Right atrium auricular region (tissue), 2 donors: Measurements from ENCODE around the gene KCTD16. TPM values are rescaled to one million over a fixed set of nuclear protein-coding genes. Genes with fewer than 3 reads are reported as not detected.
A peak's percentile ranks its signal among the peaks of the same experiment; 100 is the strongest.

Source experiments
- DNase-seq: peaks from one replicate; pipeline ENCODE4 v3.0.0-alpha.2; 2019; ENCODE audit warnings: low spot score
- H3K27ac ChIP-seq, 2 donors: fragments of 200-600 bp; sonication (generic); 1 replicate in 1 of 2; 2 replicates in 1 of 2; pipeline ENCODE4 v1.5.1; 2016 to 2019
- H3K27me3 ChIP-seq, 2 donors: fragments of 200-600 bp; sonication (generic); one replicate each; pipeline versions ENCODE4 v1.5.1 to v1.6.0; 2017 to 2019
- H3K36me3 ChIP-seq: fragments of 200-600 bp; sonication (generic); one replicate; pipeline ENCODE4 v1.5.1; 2016
- H3K4me1 ChIP-seq, 2 donors: fragments of 200-600 bp; sonication (generic); one replicate each; pipeline versions ENCODE4 v1.5.1 to v1.6.0; 2017 to 2019
- H3K4me3 ChIP-seq, 2 donors: fragments of 200-600 bp; sonication (generic); 1 replicate in 1 of 2; 2 replicates in 1 of 2; pipeline ENCODE4 v1.5.1; 2017 to 2019; ENCODE audit warnings: mild to moderate bottlenecking in 1 of 2, moderate library complexity in 1 of 2
- H3K9me3 ChIP-seq, 2 donors: fragments of 200-600 bp; sonication (generic); one replicate each; pipeline ENCODE4 v1.5.1; 2019
- CTCF ChIP-seq, 2 donors: fragments of 200-600 bp; sonication (generic); IDR thresholded peaks; one replicate each; pipeline ENCODE4 v1.5.1; 2019; ENCODE audit warnings: antibody characterized with exemption in 2 of 2
- total RNA-seq, 2 donors: library from RNA; depleted of rRNA; stranded (reverse); fragments of >200 nt; gene quantifications; one replicate each; pipeline ENCODE4 v1.1.0, GENCODE V29; 2016

The KCTD16 gene
- total RNA-seq, 2 donors from 2014 or later = 0.04 to 0.28 TPM

GRCh38 chr5:144207875-144208444, 37.3 kb downstream of the KCTD16 start:
- Histone ChIP-seq H3K4me3 (no peak overlapping the region), H3K9me3 (no peaks in the 10 kb centered on the region), H3K4me1 (peaks cover 0 to 6% of the 10 kb centered on the region in 2 donors), H3K27ac (no peak overlapping the region), H3K36me3 (no peaks in the 10 kb centered on the region), H3K27me3 (no peaks in the 10 kb centered on the region)
- DNase-seq = no peak
- TF ChIP-seq CTCF (IDR thresholded peaks at IDR 0.05) = peak in 1 of 2 donors; percentile 21

GRCh38 chr5:144209361-144209760, 38.7 kb downstream of the KCTD16 start:
- no peak for TF ChIP-seq CTCF (IDR thresholded peaks at IDR 0.05)
- Histone ChIP-seq H3K27ac (no peak overlapping the region), H3K4me3 (no peak overlapping the region), H3K9me3 (no peaks in the 10 kb centered on the region), H3K4me1 (peaks cover 0 to 6% of the 10 kb centered on the region in 2 donors), H3K27me3 (no peaks in the 10 kb centered on the region), H3K36me3 (no peaks in the 10 kb centered on the region)
- no peak for DNase-seq

GRCh38 chr5:144210655-144211054, 40.0 kb downstream of the KCTD16 start:
- DNase-seq = no peak
- H3K27ac ChIP-seq = no peak overlapping the region
- no peak overlapping the region for H3K4me3 ChIP-seq
- no peaks in the 10 kb centered on the region for H3K36me3 ChIP-seq
- no peaks in the 10 kb centered on the region for H3K9me3 ChIP-seq
- no peaks in the 10 kb centered on the region for H3K27me3 ChIP-seq
- TF ChIP-seq CTCF (IDR thresholded peaks at IDR 0.05) = no peak
- no peaks in the 10 kb centered on the region for H3K4me1 ChIP-seq

GRCh38 chr5:144219869-144220268, 49.2 kb downstream of the KCTD16 start:
- H3K27me3 ChIP-seq = no peaks in the 10 kb centered on the region

GRCh38 chr5:144227363-144227999, 56.8 kb downstream of the KCTD16 start:
- DNase-seq = no peak
- H3K9me3 ChIP-seq = no peaks in the 10 kb centered on the region

More at GRCh38 chr5:144219869-144220268, 49.2 kb downstream of the KCTD16 start:
- no peak for DNase-seq
- no peaks in the 10 kb centered on the region for H3K36me3 ChIP-seq
- TF ChIP-seq CTCF (IDR thresholded peaks at IDR 0.05) = no peak
- no peaks in the 10 kb centered on the region for H3K4me1 ChIP-seq
- H3K27ac ChIP-seq = no peak overlapping the region
- H3K4me3 ChIP-seq = no peak overlapping the region
- no peaks in the 10 kb centered on the region for H3K9me3 ChIP-seq

More at GRCh38 chr5:144227363-144227999, 56.8 kb downstream of the KCTD16 start:
- no peak overlapping the region for H3K4me3 ChIP-seq
- no peaks in the 10 kb centered on the region for H3K4me1 ChIP-seq
- no peak overlapping the region for H3K27ac ChIP-seq
- no peak for TF ChIP-seq CTCF (IDR thresholded peaks at IDR 0.05)
- H3K36me3 ChIP-seq = no peaks in the 10 kb centered on the region
- no peaks in the 10 kb centered on the region for H3K27me3 ChIP-seq
